OCI-LY7 (cell line): ENCODE results near the gene GOLGA5. TPM values are rescaled to one million over a fixed set of nuclear protein-coding genes. Genes with fewer than 3 reads are reported as not detected.

Source experiments
- BruUV-seq: library from RNA; stranded (reverse); fragments of 400-500 nt; replicated peaks from 2 replicates; lab custom pipeline; 2021; lab: Mats Ljungman, UMichigan
- CTCF ChIA-PET: fragments of 300-600 bp; sonication (Branson Sonifier 250); formaldehyde crosslinking; loops from one replicate; lab custom pipeline; 2022; ENCODE audit warnings: antibody characterized with exemption; ENCODE audit not compliant: unreplicated experiment; lab: Charles Lee
- POLR2A ChIA-PET: fragments of 300-600 bp; sonication (Branson Sonifier 250); formaldehyde crosslinking; loops from one replicate; lab custom pipeline; 2022; ENCODE audit warnings: antibody characterized with exemption; lab: Charles Lee
- DNase-seq: peaks from one replicate; pipeline ENCODE4 v3.0.0-alpha.2; 2015; ENCODE audit warnings: low spot score
- H2AFZ ChIP-seq: fragments of 200-600 bp; sonication (generic), shearing (Covaris generic); 2 replicates; pipeline ENCODE4 v1.6.1; 2014; ENCODE audit warnings: mild to moderate bottlenecking, antibody characterized with exemption, low read length, moderate library complexity
- H3K27ac ChIP-seq: fragments of 200-600 bp; sonication (generic); 2 replicates; pipeline ENCODE4 v1.5.1; 2014; ENCODE audit warnings: mixed run types, low read depth, mild to moderate bottlenecking, moderate library complexity, low read length, inconsistent platforms; ENCODE audit not compliant: poor library complexity, severe bottlenecking
- H3K36me3 ChIP-seq: fragments of 200-600 bp; sonication (generic); 2 replicates; pipeline ENCODE4 v1.6.1; 2014; ENCODE audit warnings: mild to moderate bottlenecking, antibody characterized with exemption, low read length, moderate library complexity, mixed read lengths; ENCODE audit not compliant: insufficient read depth
- H3K4me1 ChIP-seq: fragments of 200-600 bp; sonication (generic); 2 replicates; pipeline ENCODE4 v1.5.1; 2014; ENCODE audit warnings: mild to moderate bottlenecking, low read length; ENCODE audit not compliant: insufficient read depth, poor library complexity, severe bottlenecking
- H3K4me2 ChIP-seq: fragments of 200-600 bp; sonication (generic); 2 replicates; pipeline ENCODE4 v1.6.1; 2014; ENCODE audit warnings: mild to moderate bottlenecking, low read length
- H3K4me3 ChIP-seq: fragments of 200-600 bp; sonication (generic); 2 replicates; pipeline ENCODE4 v1.5.1; 2014; ENCODE audit warnings: mild to moderate bottlenecking, low read depth, low read length; ENCODE audit not compliant: poor library complexity, severe bottlenecking
- H3K79me2 ChIP-seq: fragments of 200-600 bp; sonication (generic); 2 replicates; pipeline ENCODE4 v1.6.1; 2016; ENCODE audit warnings: low read depth, mild to moderate bottlenecking, low read length, moderate library complexity, mixed read lengths; ENCODE audit not compliant: insufficient read depth
- H3K9me2 ChIP-seq: fragments of 200-600 bp; sonication (generic); 2 replicates; pipeline ENCODE4 v1.6.1; 2016; ENCODE audit warnings: mild to moderate bottlenecking, low read length, mixed read lengths; ENCODE audit not compliant: insufficient read depth
- H3K9me3 ChIP-seq: fragments of 200-600 bp; sonication (generic); 2 replicates; pipeline ENCODE4 v1.6.1; 2014; ENCODE audit warnings: mild to moderate bottlenecking, mixed run types, low read length, mixed read lengths
- H4K20me1 ChIP-seq: fragments of 200-600 bp; sonication (generic); 2 replicates; pipeline ENCODE4 v1.6.1; 2014; ENCODE audit warnings: mild to moderate bottlenecking, antibody characterized with exemption, low read length, moderate library complexity, mixed read lengths; ENCODE audit not compliant: insufficient read depth
- EZH2phosphoT487 ChIP-seq: fragments of 200-600 bp; sonication (generic); IDR thresholded peaks from 2 replicates; pipeline ENCODE4 v1.6.1; 2018; ENCODE audit warnings: low read depth, borderline replicate concordance, mild to moderate bottlenecking, mixed run types, antibody characterized with exemption, low read length, moderate library complexity, mixed read lengths
- intact Hi-C: fragments of 100-400 bp; cut with micrococcal nuclease; formaldehyde crosslinking; loops from one replicate; pipeline ENCODE4 v1.10.0; 2022; ENCODE audit not compliant: unreplicated experiment
- total RNA-seq, 2 experiments: library from RNA; depleted of rRNA in 1 of 2; stranded (reverse); fragments of >200 nt in 1 of 2; shearing (Covaris generic) in 1 of 2; gene quantifications; 2 replicates each; pipeline ENCODE4 v1.2.3, GENCODE V29; 2014 to 2022
- TF ChIP-seq, protein P1 (sequence below): fragments of 200-600 bp; sonication (generic); conservative IDR thresholded peaks from 2 replicates; pipeline ENCODE4 v1.5.1; 2014; ENCODE audit warnings: mild to moderate bottlenecking, antibody characterized with exemption, low read length, moderate library complexity, mixed read lengths

The GOLGA5 gene
- total RNA-seq, 2 experiments from 2014 or later = 13.3 to 19.8 TPM

DNA sequence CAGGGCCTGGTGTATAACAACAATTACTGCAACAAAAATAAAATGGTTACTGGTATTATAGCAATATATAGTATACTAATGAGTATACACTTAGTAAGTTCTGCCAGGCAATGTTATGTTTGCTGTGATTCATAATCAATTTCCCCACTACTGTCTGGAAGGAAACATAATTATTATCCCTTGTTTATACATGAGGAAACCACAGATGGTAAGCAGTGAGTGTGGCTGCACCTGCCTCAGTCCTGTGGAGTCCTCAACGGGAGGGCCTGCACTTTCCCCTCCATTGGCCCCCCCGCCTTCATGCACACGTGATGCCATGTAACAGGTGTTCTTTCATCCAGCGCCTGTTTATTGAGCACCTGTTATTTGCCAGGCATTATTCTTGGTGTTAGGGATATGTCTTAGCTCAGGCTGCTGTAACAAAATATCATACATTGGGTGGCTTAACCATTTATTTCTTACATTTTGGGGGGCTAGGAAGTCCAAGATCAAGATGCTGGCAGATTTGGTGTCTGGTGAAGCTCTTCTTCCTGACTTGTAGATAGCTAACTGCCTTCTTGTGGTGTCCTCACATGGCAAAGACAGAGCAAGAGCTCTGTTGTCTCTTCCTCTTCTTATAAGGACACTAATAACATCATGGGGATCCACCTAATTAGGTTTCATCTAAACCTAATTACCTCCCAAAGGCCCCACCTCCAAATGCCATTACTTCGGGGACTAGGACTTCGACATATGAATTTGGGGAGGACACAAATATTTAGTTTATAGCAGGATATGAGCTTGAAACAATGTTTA, 69.4 kb downstream of the GOLGA5 start:
- CTCF ChIA-PET = no interaction called here
- Histone ChIP-seq H3K4me1 (peaks cover 9% of the 10 kb centered on the region), H3K27ac (no peak overlapping the region), H3K4me2 (no peak overlapping the region), H3K4me3 (no peak overlapping the region), H4K20me1 (no peaks in the 10 kb centered on the region), H2AFZ (no peak overlapping the region), H3K9me3 (no peaks in the 10 kb centered on the region), H3K36me3 (no peaks in the 10 kb centered on the region), H3K79me2 (no peaks in the 10 kb centered on the region), H3K9me2 (no peaks in the 10 kb centered on the region)
- intact Hi-C loops = no loop called here
- TF ChIP-seq EZH2phosphoT487 = no peak
- TF ChIP-seq, protein P1, sequence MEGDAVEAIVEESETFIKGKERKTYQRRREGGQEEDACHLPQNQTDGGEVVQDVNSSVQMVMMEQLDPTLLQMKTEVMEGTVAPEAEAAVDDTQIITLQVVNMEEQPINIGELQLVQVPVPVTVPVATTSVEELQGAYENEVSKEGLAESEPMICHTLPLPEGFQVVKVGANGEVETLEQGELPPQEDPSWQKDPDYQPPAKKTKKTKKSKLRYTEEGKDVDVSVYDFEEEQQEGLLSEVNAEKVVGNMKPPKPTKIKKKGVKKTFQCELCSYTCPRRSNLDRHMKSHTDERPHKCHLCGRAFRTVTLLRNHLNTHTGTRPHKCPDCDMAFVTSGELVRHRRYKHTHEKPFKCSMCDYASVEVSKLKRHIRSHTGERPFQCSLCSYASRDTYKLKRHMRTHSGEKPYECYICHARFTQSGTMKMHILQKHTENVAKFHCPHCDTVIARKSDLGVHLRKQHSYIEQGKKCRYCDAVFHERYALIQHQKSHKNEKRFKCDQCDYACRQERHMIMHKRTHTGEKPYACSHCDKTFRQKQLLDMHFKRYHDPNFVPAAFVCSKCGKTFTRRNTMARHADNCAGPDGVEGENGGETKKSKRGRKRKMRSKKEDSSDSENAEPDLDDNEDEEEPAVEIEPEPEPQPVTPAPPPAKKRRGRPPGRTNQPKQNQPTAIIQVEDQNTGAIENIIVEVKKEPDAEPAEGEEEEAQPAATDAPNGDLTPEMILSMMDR = no peak
- no TSS peak for BruUV-seq
- peak; percentile 46 for DNase-seq
- POLR2A ChIA-PET = interaction anchor here (0.5 to 0.6 kb wide), 2 partner anchors 57 to 191 kb away, joined by 3 to 4 read pairs; no protein-coding TSS in a partner anchor

DNA sequence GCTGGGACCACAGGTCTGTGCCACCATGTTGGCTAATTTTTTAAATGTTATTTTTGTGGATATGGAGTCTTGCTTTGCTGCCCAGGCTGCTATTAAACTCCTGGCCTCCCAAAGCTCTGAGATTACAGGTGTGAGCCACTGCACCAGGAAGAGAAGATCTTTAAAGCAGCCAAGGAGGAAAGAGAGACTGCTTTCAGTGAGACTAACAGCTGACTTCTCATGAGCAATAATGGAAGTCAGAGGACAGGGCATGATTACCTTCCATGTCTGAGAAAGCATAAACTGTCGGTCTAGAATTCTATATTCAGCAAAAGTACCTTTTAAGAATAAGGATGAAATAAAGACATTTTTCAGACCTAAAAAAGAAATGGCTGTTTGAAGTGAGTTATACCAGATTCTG, 71.6 kb downstream of the GOLGA5 start:
- H3K4me2 ChIP-seq = no peak overlapping the region
- no peak overlapping the region for H3K4me3 ChIP-seq
- no TSS peak for BruUV-seq
- TF ChIP-seq, protein P1 = no peak
- TF ChIP-seq EZH2phosphoT487 = no peak
- H2AFZ ChIP-seq = no peak overlapping the region
- H3K9me2 ChIP-seq = no peaks in the 10 kb centered on the region
- DNase-seq = no peak
- no peak overlapping the region for H3K27ac ChIP-seq
- no peaks in the 10 kb centered on the region for H3K79me2 ChIP-seq
- H3K9me3 ChIP-seq = no peaks in the 10 kb centered on the region
- intact Hi-C loops = no loop called here
- CTCF ChIA-PET = no interaction called here
- H3K36me3 ChIP-seq = no peaks in the 10 kb centered on the region
- H4K20me1 ChIP-seq = no peaks in the 10 kb centered on the region
- H3K4me1 ChIP-seq = peaks cover 9% of the 10 kb centered on the region
- POLR2A ChIA-PET = no interaction called here

DNA sequence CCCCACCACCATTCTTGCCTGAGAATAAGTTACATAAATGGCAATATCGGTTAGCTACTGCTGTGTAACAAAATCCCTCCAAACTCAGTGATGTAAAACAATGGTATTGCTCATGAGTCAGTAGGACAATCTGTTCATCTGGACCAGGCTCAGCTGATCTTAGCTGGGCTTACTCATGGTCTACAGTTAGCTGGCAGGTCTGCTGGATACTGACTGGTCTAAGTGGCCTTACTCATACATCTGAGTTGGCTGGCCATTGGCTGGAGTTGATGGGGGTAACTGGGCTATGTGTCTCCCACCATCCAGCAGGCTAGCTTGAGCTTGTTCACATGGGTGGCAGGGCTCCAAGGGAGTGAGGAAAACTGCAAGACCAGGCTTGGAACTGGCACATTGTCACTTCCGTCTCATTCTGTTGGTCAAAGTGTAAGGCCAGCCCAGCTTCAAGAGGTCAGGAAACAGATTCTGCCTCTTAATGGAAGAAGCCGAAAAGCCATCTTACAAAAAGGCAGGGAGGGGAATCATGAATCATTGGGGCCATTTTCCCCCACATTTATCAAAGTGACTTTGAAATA, 72.2 kb downstream of the GOLGA5 start:
- ChIA-PET CTCF (no interaction called here), POLR2A (interaction anchor here (0.6 to 1.2 kb wide), 2 partner anchors 17 to 73 kb away, joined by 3 read pairs; no protein-coding TSS in a partner anchor)
- Histone ChIP-seq H3K79me2 (no peaks in the 10 kb centered on the region), H3K4me2 (no peak overlapping the region), H3K9me2 (no peaks in the 10 kb centered on the region), H3K4me3 (no peak overlapping the region), H2AFZ (no peak overlapping the region), H4K20me1 (no peaks in the 10 kb centered on the region), H3K36me3 (no peaks in the 10 kb centered on the region), H3K9me3 (no peaks in the 10 kb centered on the region), H3K27ac (no peak overlapping the region), H3K4me1 (peaks cover 9% of the 10 kb centered on the region)
- no peak for DNase-seq
- TF ChIP-seq, protein P1 = no peak
- TF ChIP-seq EZH2phosphoT487 = no peak
- BruUV-seq = no TSS peak
- intact Hi-C loops = no loop called here
